GM12865 (cell line): Measurements from ENCODE around the gene HEG1.

Experiments used
- DNase-seq: peaks from one replicate; pipeline ENCODE4 v3.0.0; 2010; ENCODE audit warnings: low read depth
- H3K4me3 ChIP-seq: 2 replicates; pipeline ENCODE4 v1.5.1; 2011; ENCODE audit warnings: mild to moderate bottlenecking, low read depth, low read length, control low read depth
- CTCF ChIP-seq: IDR thresholded peaks from 2 replicates; pipeline ENCODE4 v1.5.1; 2011; ENCODE audit warnings: low read length, control low read depth, low read depth, inconsistent platforms; ENCODE audit not compliant: insufficient read depth; ENCODE audit errors: missing control alignments

The HEG1 gene

GRCh38 chr3:125008766-125009165, 47.0 kb downstream of the HEG1 start:
- no peak for DNase-seq
- no peak for TF ChIP-seq CTCF
- H3K4me3 ChIP-seq, result no peak overlapping the region

GRCh38 chr3:125006291-125006731, 49.5 kb downstream of the HEG1 start:
- no peak for DNase-seq
- TF ChIP-seq CTCF, result no peak
- no peak overlapping the region for H3K4me3 ChIP-seq

- DNase-seq, result no peak
- H3K4me3 ChIP-seq, result no peak overlapping the region
- no peak for TF ChIP-seq CTCF
Observed at GRCh38 chr3:125005676-125006075, 50.1 kb downstream of the HEG1 start.

GRCh38 chr3:125005222-125005621, 50.6 kb downstream of the HEG1 start:
- TF ChIP-seq CTCF, result no peak
- no peak overlapping the region for H3K4me3 ChIP-seq
- no peak for DNase-seq

GRCh38 chr3:125003859-125004595, 51.8 kb downstream of the HEG1 start:
- no peak overlapping the region for H3K4me3 ChIP-seq
- DNase-seq, result no peak
- TF ChIP-seq CTCF, result no peak

- no peak overlapping the region for H3K4me3 ChIP-seq
- no peak for DNase-seq
- TF ChIP-seq CTCF, result no peak
Observed at GRCh38 chr3:125003369-125003853, 52.4 kb downstream of the HEG1 start.
